SK-N-SH (cell line): Measurements from ENCODE around the gene NUDT14. TPM values are rescaled to one million over a fixed set of nuclear protein-coding genes. Genes with fewer than 3 reads are reported as not detected.

Source experiments
- CTCF ChIA-PET: fragments of 300-600, 350-600 bp; formaldehyde crosslinking; extraction: SDS; loops from one replicate; lab custom pipeline; 2021; lab: Yijun Ruan, JAX
- POLR2A ChIA-PET: fragments of 350-600 bp; sonication (Branson Sonifier 250); formaldehyde crosslinking; extraction: SDS; loops from one replicate; lab custom pipeline; 2020; ENCODE audit warnings: antibody characterized with exemption, inconsistent platforms; lab: Yijun Ruan, JAX
- DNase-seq: peaks from one replicate; pipeline ENCODE4 v3.0.0; 2012
- H2AFZ ChIP-seq: fragments of 200-600 bp; sonication (generic); 2 replicates; pipeline ENCODE4 v1.8.1; 2016; ENCODE audit warnings: antibody characterized with exemption, mild to moderate bottlenecking, low read depth
- H3F3A ChIP-seq: fragments of 200-600 bp; sonication (generic); replicated peaks from 2 replicates; pipeline ENCODE3; 2016; ENCODE audit warnings: antibody characterized with exemption, mild to moderate bottlenecking; ENCODE audit not compliant: insufficient read depth
- H3K27ac ChIP-seq, 2 experiments: fragments of 200-500 bp in 1 of 2; fragments of 200-600 bp in 1 of 2; sonication (Bioruptor generic) in 1 of 2; sonication (generic), shearing (Covaris generic) in 1 of 2; 2 replicates each; pipeline versions ENCODE4 v1.5.1 to v1.6.1; 2014 to 2016; ENCODE audit warnings: low read depth in 2 of 2, inconsistent platforms in 1 of 2, low read length in 1 of 2, mild to moderate bottlenecking in 1 of 2, mixed read lengths in 1 of 2
- H3K27me3 ChIP-seq: fragments of 200-600 bp; sonication (generic), shearing (Covaris generic); 2 replicates; pipeline ENCODE4 v1.6.1; 2016; ENCODE audit warnings: mixed run types; ENCODE audit not compliant: insufficient read depth
- H3K36me3 ChIP-seq, 2 experiments: fragments of 200-500 bp in 1 of 2; fragments of 200-600 bp in 1 of 2; sonication (Bioruptor generic) in 1 of 2; sonication (generic) in 1 of 2; replicated peaks in 1 of 2; 2 replicates each; pipeline versions ENCODE3 to v1.5.1; 2014 to 2016; ENCODE audit warnings: low read length in 1 of 2, mild to moderate bottlenecking in 1 of 2; ENCODE audit not compliant: insufficient read depth in 2 of 2, control insufficient read depth in 1 of 2
- H3K4me1 ChIP-seq, 2 experiments: fragments of 200-500 bp in 1 of 2; fragments of 200-600 bp in 1 of 2; sonication (Bioruptor generic) in 1 of 2; sonication (generic), shearing (Covaris generic) in 1 of 2; 2 replicates each; pipeline versions ENCODE4 v1.5.1 to v1.6.1; 2014 to 2016; ENCODE audit warnings: low read depth in 1 of 2, low read length in 1 of 2, mixed run types in 1 of 2; ENCODE audit not compliant: insufficient read depth in 2 of 2, control insufficient read depth in 1 of 2
- H3K4me2 ChIP-seq: fragments of 200-600 bp; sonication (generic), shearing (Covaris generic); 2 replicates; pipeline ENCODE4 v1.6.1; 2017; ENCODE audit warnings: mixed run types
- H3K4me3 ChIP-seq, 2 experiments: fragments of 200-500 bp in 1 of 2; fragments of 200-600 bp in 1 of 2; sonication (Bioruptor generic) in 1 of 2; sonication (generic), shearing (Covaris generic) in 1 of 2; 2 replicates each; pipeline versions ENCODE4 v1.5.1 to v1.8.1; 2014 to 2016; ENCODE audit warnings: low read depth in 2 of 2, inconsistent platforms in 1 of 2, low read length in 1 of 2, mild to moderate bottlenecking in 1 of 2, mixed read lengths in 1 of 2, moderate library complexity in 1 of 2
- H3K79me2 ChIP-seq: fragments of 200-600 bp; sonication (generic); 2 replicates; pipeline ENCODE4 v1.8.1; 2017; ENCODE audit warnings: mild to moderate bottlenecking; ENCODE audit not compliant: insufficient read depth
- H3K9ac ChIP-seq: fragments of 200-600 bp; sonication (generic); 2 replicates; pipeline ENCODE4 v1.6.1; 2017; ENCODE audit warnings: mixed run types
- H3K9me2 ChIP-seq: fragments of 200-600 bp; sonication (generic); 2 replicates; pipeline ENCODE4 v1.6.1; 2017; ENCODE audit warnings: mixed run types
- H3K9me3 ChIP-seq: fragments of 200-600 bp; sonication (generic); 2 replicates; pipeline ENCODE4 v1.6.1; 2017; ENCODE audit warnings: mixed run types, mild to moderate bottlenecking, moderate library complexity
- H4K20me1 ChIP-seq: fragments of 200-600 bp; sonication (generic); 2 replicates; pipeline ENCODE4 v1.6.1; 2017; ENCODE audit warnings: mild to moderate bottlenecking, mixed run types; ENCODE audit not compliant: insufficient read depth
- CHD2 ChIP-seq: fragments of 150-350 bp; IDR thresholded peaks from 2 replicates; pipeline ENCODE4 v1.6.1; 2018; ENCODE audit warnings: low read length; ENCODE audit not compliant: partially characterized antibody
- GATA2 ChIP-seq: sonication (generic); formaldehyde crosslinking; IDR thresholded peaks from 2 replicates; pipeline ENCODE4 v1.5.0; 2020; ENCODE audit warnings: mild to moderate bottlenecking, missing genetic modification reagents
- MXI1 ChIP-seq: IDR thresholded peaks from 2 replicates; pipeline ENCODE4 v1.6.1; 2012; ENCODE audit warnings: mild to moderate bottlenecking, low read depth, low read length, improper control_type of control experiment
- NFIC ChIP-seq: IDR thresholded peaks from 2 replicates; pipeline ENCODE4 v1.4.0; 2012; ENCODE audit warnings: borderline replicate concordance
- REST ChIP-seq: IDR thresholded peaks from 2 replicates; pipeline ENCODE4 v1.6.1; 2012; ENCODE audit warnings: mild to moderate bottlenecking, low read depth, low read length, moderate library complexity
- RXRA ChIP-seq: IDR thresholded peaks from 2 replicates; pipeline ENCODE4 v1.4.0; 2012; ENCODE audit warnings: low read depth, mild to moderate bottlenecking, borderline replicate concordance
- TAF1 ChIP-seq: IDR thresholded peaks from 2 replicates; pipeline ENCODE4 v1.6.1; 2012; ENCODE audit warnings: low read depth, mild to moderate bottlenecking, low read length, moderate library complexity, borderline replicate concordance
- WGBS: methylation state at CpG from one replicate; pipeline ENCODE4 v1.1.6; 2017; ENCODE audit warnings: low lambda C conversion rate; 5-methylcytosine and 5-hydroxymethylcytosine counted together
- polyA plus RNA-seq, 3 experiments: library from polyadenylated mRNA; depleted of rRNA; stranded (reverse); fragments of >200 nt; gene quantifications; 2 replicates each; pipeline ENCODE4 v1.2.3, GENCODE V29; 2012

NUDT14 gene
- polyA plus RNA-seq, 1 of the 3 experiments (the other 2 are of a cell fraction) = 18.4 TPM

GRCh38 chr14:105151838-105152793 lies 29.0 kb downstream of the NUDT14 start (continued):
- TF ChIP-seq REST = no peak
- TF ChIP-seq CHD2 = no peak
- TF ChIP-seq, all 33 proteins: peak for 0

GRCh38 chr14:105151084-105151837 lies 29.9 kb downstream of the NUDT14 start:
- H3K9me2 ChIP-seq = no peaks in the 10 kb centered on the region
- H2AFZ ChIP-seq = no peak overlapping the region
- no peak overlapping the region for H3K27ac ChIP-seq
- no peaks in the 10 kb centered on the region for H4K20me1 ChIP-seq
- no peak overlapping the region for H3K4me2 ChIP-seq
- no peak overlapping the region for H3K4me3 ChIP-seq
- no peak overlapping the region for H3K9ac ChIP-seq
- H3K36me3 ChIP-seq = no peaks in the 10 kb centered on the region
- no peaks in the 10 kb centered on the region; a peak in 1 of 4 replicates for H3K4me1 ChIP-seq
- DNase-seq = no peak
- ChIA-PET CTCF (interaction anchor here (1.1 kb wide), 1 partner anchor 17 kb away, joined by 5 read pairs; the partner anchor contains the start of gene JAG2), POLR2A (no interaction called here)
- H3K27me3 ChIP-seq = no peaks in the 10 kb centered on the region
- WGBS = 71% methylated on average over 13 of the region's 37 CpGs
- H3F3A ChIP-seq = no peaks in the 10 kb centered on the region
- H3K9me3 ChIP-seq = no peaks in the 10 kb centered on the region
- no peak for TF ChIP-seq TAF1
- no peak for TF ChIP-seq MXI1
- no peak for TF ChIP-seq GATA2 (CRISPR knock-in tag)
- TF ChIP-seq NFIC = no peak
- TF ChIP-seq RXRA = no peak
- no peaks in the 10 kb centered on the region for H3K79me2 ChIP-seq
